HUES6 (cell line): ENCODE data around the gene HLA-DQB1.
"Not testable (repeated sequence)": the region's sequence is repeated elsewhere in the genome, so short reads cannot be mapped to it uniquely, and the experiment has no call there.

Experiments used
- H3K27ac ChIP-seq: 2 replicates; pipeline ENCODE4 v1.7.0; 2013; ENCODE audit warnings: low read depth, mild to moderate bottlenecking, low read length, inconsistent platforms
- H3K27me3 ChIP-seq: 2 replicates; pipeline ENCODE4 v1.6.1; 2013; ENCODE audit warnings: low read length; ENCODE audit not compliant: control insufficient read depth, insufficient read depth
- H3K36me3 ChIP-seq: 2 replicates; pipeline ENCODE4 v1.6.1; 2013; ENCODE audit warnings: low read length; ENCODE audit not compliant: control insufficient read depth, insufficient read depth
- H3K4me1 ChIP-seq: 2 replicates; pipeline ENCODE4 v1.6.1; 2013; ENCODE audit warnings: low read length; ENCODE audit not compliant: control insufficient read depth, insufficient read depth
- H3K4me3 ChIP-seq: 2 replicates; pipeline ENCODE4 v1.5.1; 2013; ENCODE audit warnings: low read depth, low read length
- H3K9ac ChIP-seq: one replicate; pipeline ENCODE4 v1.6.1; 2013; ENCODE audit warnings: mild to moderate bottlenecking, low read length
- H3K9me3 ChIP-seq: 2 replicates; pipeline ENCODE4 v1.6.1; 2013; ENCODE audit warnings: low read depth, low read length; ENCODE audit not compliant: control insufficient read depth, insufficient read depth

Gene HLA-DQB1

DNA sequence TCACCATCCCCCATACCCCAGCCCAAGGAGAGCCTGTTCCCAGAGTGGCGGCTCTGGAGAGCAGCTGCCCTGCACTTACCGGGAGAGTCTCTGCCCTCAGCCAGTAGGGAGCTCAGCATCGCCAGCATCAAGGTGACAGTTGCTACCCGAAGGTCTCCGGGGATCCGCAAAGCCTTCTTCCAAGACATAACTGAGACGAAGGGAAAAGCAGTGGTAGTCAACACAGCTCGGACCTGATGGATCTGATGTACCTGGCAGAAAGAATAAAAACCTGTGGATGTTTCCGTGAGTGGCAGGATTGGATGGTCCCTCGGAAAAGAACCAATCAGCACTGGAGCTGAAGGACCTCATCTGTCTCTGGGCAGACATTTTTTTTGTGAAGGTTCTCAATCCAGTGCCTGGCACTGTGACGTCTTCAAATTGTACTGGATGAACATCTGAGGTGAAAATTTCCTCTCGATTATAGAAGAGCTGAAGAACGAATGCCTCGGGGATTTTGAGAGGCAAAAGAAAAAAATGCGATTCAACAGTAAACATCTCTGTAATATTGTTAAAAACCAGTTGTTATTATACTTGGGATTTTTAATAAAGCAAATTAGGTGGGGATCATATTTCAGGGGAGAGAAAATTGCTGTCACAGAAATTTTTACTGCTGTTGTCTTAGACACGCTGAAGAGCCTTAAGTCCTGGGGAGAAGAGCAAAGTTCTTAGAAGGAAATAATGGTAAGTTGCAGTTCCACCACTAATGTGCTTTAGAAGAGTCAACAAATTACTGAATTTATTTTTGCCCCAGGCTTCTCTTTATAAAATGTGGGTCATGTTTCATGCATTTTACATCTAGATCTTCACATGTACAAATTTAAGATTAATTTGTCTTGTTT, at the start of gene HLA-DQB1:
HLA-DQB1 (minus strand) TSS at position 238 of the 881 bp plus-strand sequence; CDS start at position 188, 50 bp downstream.
- H3K9ac ChIP-seq: peak within 1 kb of the TSS; percentile 52
- H3K4me3 ChIP-seq: peak within 1 kb of the TSS; percentile 58

GRCh38 chr6:32713241-32713640, 46.8 kb upstream of the HLA-DQB1 start:
- Histone ChIP-seq H3K9me3 (no peaks in the 10 kb centered on the region), H3K27me3 (no peaks in the 10 kb centered on the region), H3K9ac (no peak overlapping the region), H3K4me1 (no peaks in the 10 kb centered on the region), H3K36me3 (no peaks in the 10 kb centered on the region), H3K27ac (no peak overlapping the region), H3K4me3 (no peak overlapping the region)

More for the DNA sequence above, at the start of gene HLA-DQB1:
- Histone ChIP-seq H3K9me3 (no peaks in the 10 kb centered on the region), H3K4me1 (no peaks in the 10 kb centered on the region; the same call in none of the 2 replicates), H3K36me3 (no peaks in the 10 kb centered on the region), H3K27me3 (peaks cover 24% of the 10 kb centered on the region), H3K27ac (no peak within 1 kb of the TSS)

- Histone ChIP-seq H3K9me3 (no peaks in the 10 kb centered on the region), H3K27me3 (no peaks in the 10 kb centered on the region), H3K4me1 (no peaks in the 10 kb centered on the region), H3K4me3 (no peak overlapping the region), H3K36me3 (no peaks in the 10 kb centered on the region), H3K27ac (no peak overlapping the region), H3K9ac (no peak overlapping the region)
Observed at GRCh38 chr6:32709625-32710024, 43.2 kb upstream of the HLA-DQB1 start.

DNA sequence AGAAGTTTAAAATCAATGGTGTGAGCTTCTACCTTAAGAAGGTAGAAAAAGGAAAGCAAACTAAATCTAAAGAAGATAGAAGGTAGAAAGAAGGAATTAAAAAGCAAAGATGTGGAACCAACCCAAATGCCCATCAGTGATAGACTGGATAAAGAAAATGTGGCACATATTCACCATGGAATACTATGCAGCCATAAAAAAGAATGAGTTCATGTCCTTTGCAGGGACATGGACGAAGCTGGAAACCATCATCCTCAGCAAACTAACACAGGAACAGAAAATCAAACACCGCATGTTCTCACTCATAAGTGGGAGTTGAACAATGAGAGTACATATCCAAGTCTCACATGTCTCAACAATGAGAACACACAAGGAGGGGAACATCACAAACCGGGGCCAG, 38.7 kb upstream of the HLA-DQB1 start:
- not testable (repeated sequence) for H3K9me3 ChIP-seq, H3K27ac ChIP-seq, H3K9ac ChIP-seq, H3K4me3 ChIP-seq, H3K36me3 ChIP-seq, H3K27me3 ChIP-seq, H3K4me1 ChIP-seq

DNA sequence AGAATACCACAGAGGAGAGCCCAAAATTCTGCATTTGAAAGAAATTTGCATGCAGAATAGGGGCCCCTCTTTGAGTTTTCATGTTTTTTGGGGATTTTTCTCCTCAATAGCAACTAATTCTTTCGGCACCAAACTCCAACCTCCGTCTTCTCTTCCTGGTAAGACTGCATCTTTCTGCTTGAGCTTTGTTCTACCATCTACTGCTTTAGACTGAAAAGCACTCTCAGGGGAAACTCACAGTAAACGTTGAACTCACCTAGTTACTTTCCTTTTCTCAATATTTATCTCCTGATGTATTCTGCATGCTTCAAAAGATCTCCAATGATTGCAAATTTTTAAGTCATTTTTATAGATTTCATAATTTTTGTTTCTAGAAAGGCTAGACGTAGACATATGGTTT, 36.9 kb upstream of the HLA-DQB1 start:
- H3K27me3 ChIP-seq: no peaks in the 10 kb centered on the region
- H3K9me3 ChIP-seq: no peaks in the 10 kb centered on the region
- no peaks in the 10 kb centered on the region for H3K4me1 ChIP-seq
- H3K4me3 ChIP-seq: no peak overlapping the region
- no peaks in the 10 kb centered on the region for H3K36me3 ChIP-seq
- no peak overlapping the region for H3K27ac ChIP-seq
- H3K9ac ChIP-seq: no peak overlapping the region

DNA sequence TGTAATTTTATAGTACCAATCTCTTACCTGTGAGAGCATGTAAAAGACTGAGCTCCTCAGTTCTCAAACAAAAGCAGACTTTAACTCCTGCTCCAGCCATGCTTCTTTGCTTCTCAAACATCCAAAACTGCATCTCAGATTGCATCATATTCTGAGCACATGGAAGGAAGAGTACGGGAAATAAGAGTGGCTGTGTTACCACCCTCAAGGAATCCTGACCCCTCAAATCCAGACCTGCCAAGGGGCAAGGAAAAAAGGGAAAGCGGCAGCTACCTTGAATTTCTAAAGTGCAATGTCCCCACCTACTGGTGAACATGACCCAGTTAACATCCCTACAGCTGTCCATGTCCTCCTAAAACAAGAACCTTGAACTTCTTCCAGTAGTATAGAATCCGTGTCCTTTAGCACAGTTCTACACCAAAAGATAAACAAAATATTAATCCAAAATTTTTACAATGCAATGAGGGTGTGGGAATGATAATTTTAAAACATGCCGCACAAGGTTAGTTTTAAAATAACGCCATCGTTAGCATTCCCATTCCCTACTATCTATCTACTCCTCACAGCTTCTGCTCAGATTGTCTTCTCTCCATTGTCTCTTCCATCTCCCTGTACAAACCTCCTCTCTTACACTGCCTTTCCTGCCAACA, 34.1 kb upstream of the HLA-DQB1 start:
- H3K4me3 ChIP-seq: no peak overlapping the region
- no peaks in the 10 kb centered on the region for H3K27me3 ChIP-seq
- no peaks in the 10 kb centered on the region for H3K36me3 ChIP-seq
- no peak overlapping the region for H3K27ac ChIP-seq
- H3K9ac ChIP-seq: no peak overlapping the region
- H3K4me1 ChIP-seq: no peaks in the 10 kb centered on the region
- no peaks in the 10 kb centered on the region for H3K9me3 ChIP-seq

- Histone ChIP-seq H3K27ac (no peak overlapping the region), H3K27me3 (no peaks in the 10 kb centered on the region), H3K9ac (no peak overlapping the region)
Observed at GRCh38 chr6:32697031-32697430, 30.6 kb upstream of the HLA-DQB1 start.

DNA sequence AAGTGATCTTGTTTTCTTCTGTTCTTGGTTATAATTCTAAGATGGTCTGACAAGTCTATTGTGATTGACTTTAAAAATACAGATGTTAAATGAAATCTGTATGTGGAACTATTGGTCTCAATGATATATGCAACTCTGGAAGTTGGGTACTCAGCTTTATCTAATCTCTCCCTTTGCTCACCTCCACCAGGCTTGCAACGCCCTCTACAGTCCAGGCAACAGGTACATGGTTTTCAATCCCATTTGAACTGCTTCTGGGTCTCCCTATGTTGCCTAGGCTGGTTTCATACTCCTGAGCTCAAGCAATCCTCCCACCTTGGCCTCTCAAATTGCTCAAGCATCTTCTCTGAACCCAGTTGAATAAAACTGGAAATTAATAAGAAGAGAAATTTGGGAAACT, 25.6 kb upstream of the HLA-DQB1 start:
- Histone ChIP-seq H3K27ac (no peak overlapping the region), H3K36me3 (no peaks in the 10 kb centered on the region), H3K27me3 (no peaks in the 10 kb centered on the region), H3K9ac (no peak overlapping the region), H3K4me1 (no peaks in the 10 kb centered on the region), H3K9me3 (no peaks in the 10 kb centered on the region), H3K4me3 (no peak overlapping the region)

More at GRCh38 chr6:32697031-32697430, 30.6 kb upstream of the HLA-DQB1 start:
- Histone ChIP-seq H3K4me1 (no peaks in the 10 kb centered on the region), H3K9me3 (no peaks in the 10 kb centered on the region), H3K4me3 (no peak overlapping the region), H3K36me3 (no peaks in the 10 kb centered on the region)

- H3K27me3 ChIP-seq: no peaks in the 10 kb centered on the region
- H3K9me3 ChIP-seq: no peaks in the 10 kb centered on the region
- no peak overlapping the region for H3K4me3 ChIP-seq
- H3K9ac ChIP-seq: no peak overlapping the region
- H3K27ac ChIP-seq: no peak overlapping the region
- H3K36me3 ChIP-seq: no peaks in the 10 kb centered on the region
- H3K4me1 ChIP-seq: no peaks in the 10 kb centered on the region
Observed at GRCh38 chr6:32689531-32690501, 23.4 kb upstream of the HLA-DQB1 start.

GRCh38 chr6:32685603-32686002, 19.1 kb upstream of the HLA-DQB1 start:
- H3K9me3 ChIP-seq: no peaks in the 10 kb centered on the region
- no peaks in the 10 kb centered on the region for H3K27me3 ChIP-seq
- H3K36me3 ChIP-seq: no peaks in the 10 kb centered on the region
- H3K4me1 ChIP-seq: no peaks in the 10 kb centered on the region
- H3K4me3 ChIP-seq: no peak overlapping the region
- H3K9ac ChIP-seq: no peak overlapping the region
- H3K27ac ChIP-seq: no peak overlapping the region
